PFSK-1 (cell line): Measurements from ENCODE around the gene ILF3.

Experiments
- POLR2AphosphoS5 ChIP-seq: IDR thresholded peaks from 2 replicates; pipeline ENCODE4 v1.6.1; 2012; ENCODE audit warnings: low read depth, mild to moderate bottlenecking, control low read depth, low read length, moderate library complexity
- REST ChIP-seq, 2 experiments: IDR thresholded peaks; 2 replicates each; pipeline versions ENCODE4 v1.6.1 to v1.8.0; 2011 to 2012; ENCODE audit warnings: low read depth in 2 of 2, low read length in 2 of 2, control low read depth in 1 of 2, inconsistent platforms in 1 of 2, mild to moderate bottlenecking in 1 of 2, moderate library complexity in 1 of 2; ENCODE audit not compliant: insufficient read depth in 1 of 2
- SIN3A ChIP-seq: IDR thresholded peaks from 2 replicates; pipeline ENCODE4 v1.6.1; 2012; ENCODE audit warnings: mild to moderate bottlenecking, low read length, moderate library complexity, borderline replicate concordance; ENCODE audit not compliant: insufficient read depth
- TAF1 ChIP-seq: IDR thresholded peaks from 2 replicates; pipeline ENCODE4 v1.6.1; 2012; ENCODE audit warnings: low read length, control low read depth, borderline replicate concordance; ENCODE audit not compliant: insufficient read depth

DNA sequence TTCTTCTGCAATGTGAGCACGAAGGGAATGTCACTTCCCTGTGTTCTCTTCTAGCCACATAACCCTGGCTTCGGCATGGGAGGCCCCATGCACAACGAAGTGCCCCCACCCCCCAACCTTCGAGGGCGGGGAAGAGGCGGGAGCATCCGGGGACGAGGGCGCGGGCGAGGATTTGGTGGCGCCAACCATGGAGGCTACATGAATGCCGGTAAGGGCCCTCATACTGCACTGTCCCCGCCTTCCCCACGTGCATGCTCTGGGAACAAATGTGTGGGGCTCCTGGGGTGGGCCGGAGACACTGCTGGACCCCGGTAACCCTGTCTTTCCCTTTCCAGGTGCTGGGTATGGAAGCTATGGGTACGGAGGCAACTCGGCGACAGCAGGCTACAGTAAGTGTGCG is 29.4 kb downstream of the ILF3 start:
- TF ChIP-seq POLR2AphosphoS5 (no peak), REST (IDR thresholded peaks at IDR 0.05; ENCODE audit: insufficient read depth in 1 of 2, low read depth in 2 of 2, low read length in 2 of 2) (no peak), TAF1 (no peak), SIN3A (no peak)
